ENCODE results near the gene MCOLN2.

MCOLN2 gene

DNA sequence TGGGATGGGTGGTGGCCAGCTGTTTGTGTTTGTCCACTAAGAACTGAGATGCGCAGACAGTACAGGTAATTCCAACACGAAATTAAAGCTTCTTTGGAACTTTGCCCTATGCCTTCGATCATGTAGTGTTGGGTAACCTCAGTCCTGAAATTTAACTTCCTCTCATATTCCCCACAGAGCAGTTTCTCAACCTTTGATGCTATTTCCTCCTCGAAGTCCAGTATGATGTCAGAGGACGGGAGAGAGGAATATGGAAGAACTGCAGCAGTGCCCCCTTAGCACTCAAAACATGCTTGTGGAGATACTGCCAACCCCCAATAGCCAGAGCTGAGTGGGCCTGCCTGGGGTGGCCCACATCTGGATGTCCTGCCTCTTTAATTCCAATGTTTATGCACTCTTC, 107.5 kb downstream of the MCOLN2 start:
- Mint-ChIP-seq H3K27me3 (ENCODE audit: low read depth) (peaks cover 62% of the 10 kb centered on the region), H3K4me3 (no peak overlapping the region), H3K36me3 (ENCODE audit: low read depth) (no peaks in the 10 kb centered on the region), H3K4me1 (peaks cover 12% of the 10 kb centered on the region), H3K9me3 (no peaks in the 10 kb centered on the region), H3K27ac (no peak overlapping the region)
- TF ChIP-seq, protein P1, sequence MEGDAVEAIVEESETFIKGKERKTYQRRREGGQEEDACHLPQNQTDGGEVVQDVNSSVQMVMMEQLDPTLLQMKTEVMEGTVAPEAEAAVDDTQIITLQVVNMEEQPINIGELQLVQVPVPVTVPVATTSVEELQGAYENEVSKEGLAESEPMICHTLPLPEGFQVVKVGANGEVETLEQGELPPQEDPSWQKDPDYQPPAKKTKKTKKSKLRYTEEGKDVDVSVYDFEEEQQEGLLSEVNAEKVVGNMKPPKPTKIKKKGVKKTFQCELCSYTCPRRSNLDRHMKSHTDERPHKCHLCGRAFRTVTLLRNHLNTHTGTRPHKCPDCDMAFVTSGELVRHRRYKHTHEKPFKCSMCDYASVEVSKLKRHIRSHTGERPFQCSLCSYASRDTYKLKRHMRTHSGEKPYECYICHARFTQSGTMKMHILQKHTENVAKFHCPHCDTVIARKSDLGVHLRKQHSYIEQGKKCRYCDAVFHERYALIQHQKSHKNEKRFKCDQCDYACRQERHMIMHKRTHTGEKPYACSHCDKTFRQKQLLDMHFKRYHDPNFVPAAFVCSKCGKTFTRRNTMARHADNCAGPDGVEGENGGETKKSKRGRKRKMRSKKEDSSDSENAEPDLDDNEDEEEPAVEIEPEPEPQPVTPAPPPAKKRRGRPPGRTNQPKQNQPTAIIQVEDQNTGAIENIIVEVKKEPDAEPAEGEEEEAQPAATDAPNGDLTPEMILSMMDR (IDR thresholded peaks at IDR 0.05; ENCODE audit: unreplicated experiment in 3 of 3), result no peak

DNA sequence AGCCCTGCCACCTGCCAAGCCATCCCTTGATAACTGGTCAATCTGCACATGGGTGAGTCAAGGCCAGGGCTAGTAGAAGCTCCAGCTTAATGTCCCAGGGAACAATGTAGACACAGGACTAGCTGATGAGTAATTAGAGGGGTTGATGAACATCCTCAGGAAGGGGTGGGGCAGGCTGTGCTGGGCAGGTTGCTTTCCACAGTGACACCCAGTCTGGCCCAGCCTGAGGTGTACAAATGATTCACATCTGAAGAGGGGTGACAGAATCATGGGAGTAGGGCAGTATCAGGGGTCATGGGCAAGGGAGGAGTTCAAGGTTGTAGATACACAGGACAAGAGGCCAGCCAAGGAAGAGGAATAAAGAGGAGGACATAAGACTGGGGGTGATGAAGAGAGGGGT, 108.2 kb downstream of the MCOLN2 start:
- TF ChIP-seq, protein P1 (IDR thresholded peaks at IDR 0.05; ENCODE audit: unreplicated experiment in 3 of 3), result no peak
- no peak overlapping the region for H3K4me3 Mint-ChIP-seq
- peaks cover 8% of the 10 kb centered on the region for H3K4me1 Mint-ChIP-seq
- no peak overlapping the region for H3K27ac Mint-ChIP-seq
- H3K36me3 Mint-ChIP-seq (ENCODE audit: low read depth), result no peaks in the 10 kb centered on the region
- no peaks in the 10 kb centered on the region for H3K9me3 Mint-ChIP-seq
- H3K27me3 Mint-ChIP-seq (ENCODE audit: low read depth), result peaks cover 55% of the 10 kb centered on the region

- Mint-ChIP-seq H3K4me3 (no peak overlapping the region), H3K27ac (no peak overlapping the region), H3K9me3 (no peaks in the 10 kb centered on the region), H3K36me3 (ENCODE audit: low read depth) (no peaks in the 10 kb centered on the region), H3K4me1 (peaks cover 4% of the 10 kb centered on the region), H3K27me3 (ENCODE audit: low read depth) (peaks cover 45% of the 10 kb centered on the region)
- TF ChIP-seq, protein P1 (IDR thresholded peaks at IDR 0.05; ENCODE audit: unreplicated experiment in 3 of 3), result no peak
Observed at GRCh38 chr1:84887261-84887934, 109.5 kb downstream of the MCOLN2 start.

GRCh38 chr1:84885469-84885868, 111.4 kb downstream of the MCOLN2 start:
- H3K36me3 Mint-ChIP-seq (ENCODE audit: low read depth), result no peaks in the 10 kb centered on the region
- TF ChIP-seq, protein P1 (IDR thresholded peaks at IDR 0.05; ENCODE audit: unreplicated experiment in 3 of 3), result no peak
- no peak overlapping the region for H3K27ac Mint-ChIP-seq
- peaks cover under 1% of the 10 kb centered on the region for H3K4me1 Mint-ChIP-seq
- H3K27me3 Mint-ChIP-seq (ENCODE audit: low read depth), result peaks cover 26% of the 10 kb centered on the region
- H3K4me3 Mint-ChIP-seq, result no peak overlapping the region
- H3K9me3 Mint-ChIP-seq, result peaks cover 5% of the 10 kb centered on the region

DNA sequence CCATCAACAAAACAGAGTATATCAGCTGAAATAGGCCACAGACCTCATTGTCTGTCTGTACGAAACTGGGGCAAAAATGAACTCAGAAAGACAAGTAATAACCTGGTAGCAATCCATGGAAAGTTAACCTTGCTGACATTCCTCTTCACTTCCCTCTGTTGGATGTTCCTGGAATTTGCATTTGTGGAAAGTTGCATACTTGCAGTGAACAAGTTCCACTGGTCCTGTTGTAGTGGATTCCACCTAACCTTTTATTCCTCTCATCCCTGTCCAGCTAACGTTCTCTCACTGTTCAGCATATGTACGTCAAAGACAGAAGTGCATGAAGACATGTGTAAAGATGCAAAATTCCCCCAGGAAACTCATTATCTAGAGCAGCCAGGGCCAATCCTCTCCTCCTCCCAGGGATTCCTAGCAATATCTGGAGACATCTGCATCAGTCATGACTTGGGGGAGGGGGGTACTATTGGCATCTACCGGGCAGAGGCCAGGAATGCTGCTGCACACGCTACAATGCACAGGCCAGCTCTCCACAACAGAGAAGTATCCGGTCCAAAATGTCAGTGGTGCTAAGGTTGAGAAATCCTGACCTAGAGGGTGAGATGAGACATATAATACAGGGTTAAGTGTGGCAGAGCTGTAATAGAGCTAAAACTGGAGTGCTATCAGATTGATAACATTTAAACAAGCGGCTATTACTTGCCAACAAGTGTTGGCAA, 112.1 kb downstream of the MCOLN2 start:
- H3K36me3 Mint-ChIP-seq (ENCODE audit: low read depth), result no peaks in the 10 kb centered on the region
- TF ChIP-seq, protein P1 (IDR thresholded peaks at IDR 0.05; ENCODE audit: unreplicated experiment in 3 of 3), result peak in 1 of 3 experiments; percentile 10
- H3K4me1 Mint-ChIP-seq, result no peaks in the 10 kb centered on the region

More for the DNA sequence above, 112.1 kb downstream of the MCOLN2 start:
- Mint-ChIP-seq H3K4me3 (no peak overlapping the region), H3K9me3 (peaks cover 5% of the 10 kb centered on the region), H3K27me3 (ENCODE audit: low read depth) (peaks cover 19% of the 10 kb centered on the region), H3K27ac (no peak overlapping the region)

Data from nephron (organoid).